Stimulated activated naive CD8-positive, alpha-beta T cell treated with anti-CD3 and anti-CD28 coated beads, Interleukin-15, amount 100 ng/mL, for 72 hours (primary cell): Measurements from ENCODE around the gene GRB10.
"Not testable (repeated sequence)": the region's sequence is repeated elsewhere in the genome, so short reads cannot be mapped to it uniquely, and the experiment has no call there.

Experiments
- ATAC-seq: fragments of 150-1000 bp; cut with Tn5 transposase; 2 replicates; pipeline ENCODE4 v1.10.0; 2021; ENCODE audit warnings: mild to moderate bottlenecking, moderate library complexity
- DNase-seq, 2 donors: peaks; one replicate each; pipeline ENCODE4 v3.0.0; 2021 to 2022
- H3K27ac Mint-ChIP-seq, 2 donors: one replicate each; pipeline ENCODE4 v1.8.0; 2022; ENCODE audit warnings: mild to moderate bottlenecking in 2 of 2, mixed read lengths in 2 of 2, moderate library complexity in 2 of 2
- H3K27me3 Mint-ChIP-seq: one replicate; pipeline ENCODE4 v1.8.0; 2022; ENCODE audit warnings: mixed read lengths
- H3K4me1 Mint-ChIP-seq: one replicate; pipeline ENCODE4 v1.8.0; 2022; ENCODE audit warnings: mild to moderate bottlenecking, mixed read lengths
- H3K4me3 Mint-ChIP-seq, 2 donors: one replicate each; pipeline ENCODE4 v1.8.0; 2022; ENCODE audit warnings: mild to moderate bottlenecking in 2 of 2, mixed read lengths in 2 of 2, moderate library complexity in 1 of 2
- H3K9me3 Mint-ChIP-seq, 2 donors: one replicate each; pipeline ENCODE4 v1.8.0; 2022; ENCODE audit warnings: mixed read lengths in 2 of 2

The GRB10 gene

DNA sequence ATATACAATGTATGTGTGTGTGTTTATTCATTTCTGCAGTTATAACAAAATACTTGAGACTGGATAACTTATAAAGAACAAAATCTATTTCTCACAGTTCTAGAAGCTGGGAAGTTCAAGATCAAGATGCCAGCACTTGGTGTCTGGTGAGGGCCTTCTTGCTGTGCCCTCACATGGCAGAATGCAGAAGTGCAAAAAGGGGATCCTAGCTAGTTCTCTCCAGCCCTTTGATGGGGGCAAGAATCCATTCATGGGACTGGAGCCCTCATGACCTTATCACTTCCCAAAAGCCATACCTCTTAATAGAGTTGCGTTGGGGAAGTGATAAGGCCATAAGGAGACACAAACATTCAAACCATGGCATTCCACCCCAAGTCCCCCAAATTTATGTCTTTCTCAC is 8.4 kb downstream of the GRB10 start:
- no peak for DNase-seq
- Mint-ChIP-seq H3K27ac (no peak overlapping the region), H3K4me3 (no peak overlapping the region), H3K9me3 (no peaks in the 10 kb centered on the region), H3K27me3 (no peaks in the 10 kb centered on the region), H3K4me1 (no peaks in the 10 kb centered on the region)
- no peak for ATAC-seq

DNA sequence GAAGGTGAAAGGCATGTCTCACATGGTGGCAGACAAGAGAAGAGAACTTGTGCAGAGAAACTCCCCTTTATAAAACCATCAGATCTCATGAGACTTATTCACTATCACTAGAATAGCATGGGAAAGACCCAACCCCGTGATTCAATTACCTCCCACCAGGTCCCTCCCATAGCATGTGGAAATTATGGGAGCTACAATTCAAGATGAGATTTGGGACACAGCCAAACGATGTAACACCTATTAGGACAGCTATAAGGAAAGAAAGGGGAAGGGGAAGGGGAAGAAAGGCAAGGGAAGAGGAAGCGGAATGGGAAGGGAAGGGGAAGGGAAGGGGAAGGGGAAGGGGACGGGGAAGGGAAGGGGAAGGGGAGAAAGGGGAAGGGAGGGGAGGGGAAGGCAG is 9.6 kb downstream of the GRB10 start:
- H3K9me3 Mint-ChIP-seq, DNase-seq, H3K4me1 Mint-ChIP-seq, H3K27me3 Mint-ChIP-seq, H3K4me3 Mint-ChIP-seq, ATAC-seq, H3K27ac Mint-ChIP-seq: not testable (repeated sequence)

DNA sequence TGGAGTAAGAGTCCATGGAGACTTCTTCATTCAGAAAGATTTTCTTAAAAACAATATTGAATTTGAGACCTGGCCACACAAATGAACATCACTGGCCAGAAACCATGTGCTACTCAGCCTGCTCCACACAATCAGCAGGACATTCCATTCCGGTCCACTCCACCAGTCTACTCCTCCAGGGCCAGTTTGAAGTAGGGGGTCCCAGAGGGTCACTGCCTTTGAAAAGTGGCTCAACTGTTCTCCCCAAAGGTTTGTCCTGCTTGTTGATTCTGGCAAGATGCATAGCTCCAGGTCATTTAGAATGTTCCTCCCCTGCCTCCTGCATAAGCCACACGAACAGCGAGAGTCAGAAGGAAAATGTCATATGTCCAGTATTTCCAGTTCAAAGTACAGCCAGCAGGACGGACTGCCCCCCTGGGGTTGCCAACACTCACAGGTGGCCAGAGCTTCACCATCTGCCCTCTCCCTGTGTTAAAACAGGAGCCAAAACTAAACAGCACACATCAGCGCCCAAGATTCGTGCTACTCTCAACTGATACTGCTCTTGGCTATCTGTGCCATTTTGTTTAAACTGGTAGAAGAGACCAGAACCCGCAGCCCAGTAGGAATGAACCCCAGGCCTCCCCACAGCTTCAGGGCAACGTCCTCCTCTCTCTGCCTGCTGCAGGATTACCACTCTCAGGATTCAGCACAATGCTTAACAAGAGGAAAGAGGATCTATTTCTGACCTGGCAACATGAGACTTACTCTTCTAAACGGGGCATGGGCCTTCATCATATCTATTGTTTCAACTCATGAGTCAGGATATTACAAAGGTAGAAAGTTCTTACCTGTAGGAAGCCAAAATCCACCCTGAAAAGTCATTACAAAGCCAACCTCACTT is 11.3 kb downstream of the GRB10 start:
- H3K4me1 Mint-ChIP-seq, result no peaks in the 10 kb centered on the region
- ATAC-seq (no peak), DNase-seq (no peak)
- H3K9me3 Mint-ChIP-seq, result no peaks in the 10 kb centered on the region
- H3K4me3 Mint-ChIP-seq, result no peak overlapping the region
- H3K27ac Mint-ChIP-seq, result no peak overlapping the region
- no peaks in the 10 kb centered on the region for H3K27me3 Mint-ChIP-seq

DNA sequence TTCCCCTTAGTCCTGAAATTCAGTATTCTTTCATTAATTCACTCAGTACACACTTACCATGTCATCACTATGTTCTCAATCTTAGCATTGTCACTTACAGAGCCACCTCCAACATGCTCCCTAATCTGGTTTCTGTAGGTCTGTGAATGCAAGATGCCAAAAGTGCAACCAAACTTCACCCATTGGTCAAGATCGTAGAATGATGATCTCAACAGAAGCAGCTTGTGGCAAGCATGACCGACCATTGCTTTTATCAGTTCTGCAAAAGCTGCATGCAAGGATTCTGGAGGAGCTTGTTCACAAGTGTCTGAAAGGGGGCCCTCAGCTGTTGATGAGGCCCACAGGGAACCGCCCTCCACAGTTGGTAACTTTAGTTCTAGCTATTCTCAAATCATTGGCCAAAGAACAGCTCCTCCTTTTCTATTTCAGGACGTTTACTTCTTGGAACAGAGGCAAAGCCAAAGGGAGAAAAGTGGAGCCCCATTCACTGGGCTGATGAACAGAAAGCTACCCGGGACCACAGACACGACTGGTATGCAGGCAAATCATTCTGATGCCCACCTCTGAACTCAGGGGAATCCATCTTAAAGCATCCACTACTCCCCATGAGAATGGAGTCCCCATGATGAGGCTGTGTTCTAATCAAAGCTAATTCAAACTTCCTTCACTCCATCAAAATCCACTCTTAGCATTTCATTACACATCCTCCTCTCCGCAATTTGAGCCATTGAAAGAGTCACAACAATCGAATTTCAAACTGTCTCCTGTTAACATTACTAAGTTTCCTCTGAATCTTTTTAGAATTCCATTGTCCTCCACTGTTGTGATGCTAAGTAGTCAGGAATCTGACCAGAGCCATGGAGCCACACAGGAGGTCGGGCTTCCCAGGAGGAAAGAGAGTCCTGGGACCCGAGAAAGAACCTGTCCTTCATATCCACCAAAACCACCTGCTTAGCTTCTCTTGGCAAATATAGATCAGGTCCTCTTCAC is 13.9 kb downstream of the GRB10 start:
- ATAC-seq (no peak), DNase-seq (no peak)
- peaks cover 0 to 11% of the 10 kb centered on the region in 2 donors for H3K9me3 Mint-ChIP-seq
- H3K27ac Mint-ChIP-seq, result no peak overlapping the region
- no peaks in the 10 kb centered on the region for H3K27me3 Mint-ChIP-seq
- no peaks in the 10 kb centered on the region for H3K4me1 Mint-ChIP-seq
- no peak overlapping the region for H3K4me3 Mint-ChIP-seq

DNA sequence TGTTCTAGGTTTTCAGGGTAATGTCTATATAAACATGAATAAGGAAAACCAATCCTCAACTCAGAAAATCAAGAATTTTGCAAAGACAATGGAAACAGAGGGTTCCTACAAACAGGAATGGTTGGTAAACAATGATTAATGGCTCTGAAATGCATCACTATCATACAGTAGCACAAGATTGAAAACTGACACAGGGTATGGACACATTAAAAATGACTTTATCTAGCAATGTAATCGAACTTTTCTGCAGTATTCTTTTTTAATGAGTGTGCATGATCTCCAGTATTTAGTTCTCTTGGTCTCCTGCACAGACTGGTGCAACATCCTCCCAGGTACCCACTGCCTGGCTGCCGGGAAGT is 15.9 kb downstream of the GRB10 start:
- ATAC-seq (no peak), DNase-seq (no peak)
- Mint-ChIP-seq H3K9me3 (peaks cover 5 to 22% of the 10 kb centered on the region in 2 donors), H3K4me1 (peaks cover 7% of the 10 kb centered on the region), H3K27me3 (no peaks in the 10 kb centered on the region), H3K4me3 (no peak overlapping the region), H3K27ac (no peak overlapping the region)

DNA sequence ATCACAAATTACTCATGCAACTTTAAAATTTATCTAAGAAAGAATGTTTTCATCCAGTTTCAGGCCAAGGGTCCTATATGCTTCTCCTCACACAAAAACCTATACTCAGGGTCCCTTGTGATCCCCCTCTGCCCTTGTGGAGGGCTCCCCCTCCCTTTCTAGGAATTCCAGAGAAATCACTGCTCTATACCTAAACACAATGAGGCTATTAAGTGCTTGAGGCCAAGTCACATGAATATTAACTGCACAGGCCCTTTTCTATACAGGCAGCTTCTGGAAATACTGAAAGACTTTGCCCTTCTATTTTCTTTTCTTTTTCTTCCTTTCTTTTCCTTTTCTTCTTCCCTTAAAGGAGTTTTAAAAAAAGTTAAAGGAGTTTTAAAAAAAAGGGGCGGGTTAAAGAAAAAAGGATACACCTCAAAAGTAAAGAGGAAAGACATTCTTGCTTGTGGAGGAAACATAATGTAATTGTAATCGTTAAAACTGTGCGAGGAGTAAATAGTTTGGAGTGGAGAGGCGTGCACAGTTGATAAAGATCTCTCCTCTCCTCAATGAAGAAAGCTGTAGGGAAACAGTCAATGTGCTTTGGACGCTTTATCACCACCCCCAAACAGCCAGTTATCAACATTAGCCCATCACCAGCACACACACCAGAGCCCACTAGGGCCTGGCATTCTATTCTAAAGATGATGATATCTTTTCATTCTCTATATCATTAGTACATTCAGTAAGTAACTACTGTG is 16.4 kb downstream of the GRB10 start:
- Mint-ChIP-seq H3K27me3 (no peaks in the 10 kb centered on the region), H3K4me3 (no peak overlapping the region), H3K27ac (no peak overlapping the region), H3K9me3 (peaks cover 8 to 23% of the 10 kb centered on the region in 2 donors), H3K4me1 (peaks cover 12% of the 10 kb centered on the region)
- ATAC-seq (no peak), DNase-seq (no peak)

DNA sequence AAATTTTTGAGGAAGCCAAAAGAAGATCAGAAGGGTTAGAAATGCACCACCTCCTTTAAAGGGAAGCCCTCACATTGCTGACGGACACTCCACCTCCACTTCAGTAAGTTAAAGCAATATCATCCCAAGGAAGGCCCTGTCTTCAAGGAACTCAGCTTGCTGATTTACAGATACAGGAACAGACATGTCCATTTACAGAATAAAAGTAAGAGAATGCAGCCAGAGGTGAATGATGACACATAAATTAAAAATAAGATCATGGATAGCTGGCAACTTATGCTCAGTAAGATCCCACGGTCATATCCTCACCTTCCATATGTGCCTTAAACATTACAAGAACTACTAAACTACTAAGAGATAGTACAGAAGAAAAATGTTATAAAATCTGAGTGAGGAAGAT is 20.4 kb downstream of the GRB10 start:
- Mint-ChIP-seq H3K27me3 (no peaks in the 10 kb centered on the region), H3K9me3 (peaks cover 8 to 23% of the 10 kb centered on the region in 2 donors), H3K27ac (no peak overlapping the region), H3K4me1 (peaks cover 19% of the 10 kb centered on the region), H3K4me3 (no peak overlapping the region)
- DNase-seq (no peak), ATAC-seq (no peak)

DNA sequence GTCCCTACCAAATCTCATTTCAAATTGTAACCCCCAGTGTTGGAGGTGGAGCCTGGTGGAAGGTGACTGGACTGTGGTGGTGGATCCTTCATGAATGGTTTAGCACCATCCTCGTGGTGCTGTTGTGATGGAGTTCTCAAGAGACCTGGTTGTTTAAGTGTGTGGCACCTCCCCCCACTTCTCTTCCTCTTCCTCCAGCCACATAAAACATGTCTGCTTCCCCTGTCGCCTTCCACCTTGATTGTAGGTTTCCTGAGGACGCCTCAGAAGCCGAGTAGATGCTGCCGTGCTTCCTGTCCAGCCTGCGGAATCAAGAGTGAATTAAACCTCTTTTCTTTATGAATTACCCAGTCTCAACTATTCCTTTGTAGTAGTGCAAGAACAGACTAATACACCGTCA is 21.0 kb downstream of the GRB10 start:
- peak overlapping the region in 1 of 2 donors; percentile 62 for H3K4me3 Mint-ChIP-seq
- peaks cover 19% of the 10 kb centered on the region for H3K4me1 Mint-ChIP-seq
- DNase-seq, result no peak
- H3K27ac Mint-ChIP-seq, result no peak overlapping the region
- peaks cover 8 to 23% of the 10 kb centered on the region in 2 donors for H3K9me3 Mint-ChIP-seq
- ATAC-seq, result no peak
- no peaks in the 10 kb centered on the region for H3K27me3 Mint-ChIP-seq

DNA sequence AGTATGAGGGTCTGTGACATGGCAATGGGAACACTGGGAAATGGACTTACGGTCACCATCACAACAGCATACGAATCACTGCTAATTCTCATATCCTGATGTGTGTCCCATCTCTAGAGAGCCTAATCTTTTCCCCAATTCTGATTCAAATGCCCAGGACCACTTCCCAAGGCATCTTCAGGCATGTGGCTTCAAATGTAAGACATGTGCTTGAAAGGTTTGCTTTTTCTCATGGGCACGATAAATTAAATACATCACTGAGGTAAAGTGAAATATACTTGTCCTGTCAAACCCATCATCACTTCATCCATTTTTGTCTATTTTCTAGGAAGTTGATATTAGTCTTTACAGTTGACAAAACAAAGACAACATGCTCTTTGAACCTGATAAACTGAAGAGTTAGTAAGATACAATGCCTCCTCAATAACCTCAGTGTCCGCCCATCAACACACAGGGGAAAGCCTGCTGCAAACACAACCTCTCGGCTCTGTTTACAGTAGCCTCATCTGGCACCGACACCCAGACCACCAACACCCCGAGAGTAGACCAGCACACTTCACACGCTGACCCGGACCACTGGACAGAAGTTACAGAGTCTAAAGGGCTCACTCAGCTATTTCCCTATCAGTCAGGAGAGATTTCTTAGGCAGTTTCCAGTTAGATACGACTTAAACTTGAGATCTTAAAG is 24.8 kb downstream of the GRB10 start:
- Mint-ChIP-seq H3K9me3 (peaks cover 8 to 9% of the 10 kb centered on the region in 2 donors), H3K4me1 (peaks cover 28% of the 10 kb centered on the region), H3K27me3 (no peaks in the 10 kb centered on the region), H3K4me3 (no peak overlapping the region), H3K27ac (no peak overlapping the region)
- no peak for ATAC-seq
- no peak for DNase-seq

DNA sequence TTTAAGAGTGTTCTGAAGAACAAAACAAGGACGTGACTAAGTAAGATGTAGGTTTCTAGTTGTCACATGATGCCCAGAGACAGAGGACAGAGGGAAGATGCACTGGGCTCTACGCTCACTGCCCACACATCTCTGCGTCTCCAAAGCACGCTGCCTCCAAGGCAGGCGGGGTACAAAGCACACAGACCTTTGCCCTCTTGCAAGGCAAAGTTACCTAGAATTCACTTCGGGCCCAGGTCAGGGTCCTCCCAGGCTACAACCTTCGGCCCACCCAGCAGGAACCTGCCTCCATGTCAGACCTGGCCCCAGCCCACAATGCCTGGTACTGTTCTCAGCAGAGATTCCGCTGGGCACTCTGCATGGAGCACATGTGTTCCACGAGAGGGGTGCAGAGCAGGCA is 26.5 kb downstream of the GRB10 start:
- H3K27me3 Mint-ChIP-seq, result no peaks in the 10 kb centered on the region
- H3K4me3 Mint-ChIP-seq, result no peak overlapping the region
- no peak overlapping the region for H3K27ac Mint-ChIP-seq
- no peak for DNase-seq
- H3K4me1 Mint-ChIP-seq, result peaks cover 15% of the 10 kb centered on the region
- no peaks in the 10 kb centered on the region for H3K9me3 Mint-ChIP-seq
- no peak for ATAC-seq

DNA sequence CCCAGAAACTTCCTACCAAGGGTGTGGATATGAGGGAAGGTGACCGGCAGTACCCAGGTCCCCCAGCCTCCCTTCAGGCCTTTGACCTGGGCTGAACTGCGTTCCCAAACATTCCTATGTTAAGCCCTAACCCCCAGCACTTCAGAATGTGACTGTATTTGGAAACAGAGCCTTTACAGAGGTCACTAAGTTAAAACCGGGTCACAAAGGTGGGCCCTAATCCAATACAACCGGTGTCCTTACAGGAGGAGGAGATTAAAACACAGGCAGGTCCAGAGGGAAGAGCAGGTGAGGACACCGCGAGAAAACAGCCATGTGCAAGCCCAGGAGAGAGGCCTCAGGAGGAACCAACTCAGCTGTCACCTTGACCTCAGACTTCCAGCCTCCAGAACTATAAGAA is 28.0 kb downstream of the GRB10 start:
- H3K9me3 Mint-ChIP-seq, result no peaks in the 10 kb centered on the region
- H3K4me3 Mint-ChIP-seq, result no peak overlapping the region
- DNase-seq (no peak), ATAC-seq (no peak)
- H3K27ac Mint-ChIP-seq, result no peak overlapping the region
- H3K4me1 Mint-ChIP-seq, result peaks cover 9% of the 10 kb centered on the region
- H3K27me3 Mint-ChIP-seq, result no peaks in the 10 kb centered on the region

DNA sequence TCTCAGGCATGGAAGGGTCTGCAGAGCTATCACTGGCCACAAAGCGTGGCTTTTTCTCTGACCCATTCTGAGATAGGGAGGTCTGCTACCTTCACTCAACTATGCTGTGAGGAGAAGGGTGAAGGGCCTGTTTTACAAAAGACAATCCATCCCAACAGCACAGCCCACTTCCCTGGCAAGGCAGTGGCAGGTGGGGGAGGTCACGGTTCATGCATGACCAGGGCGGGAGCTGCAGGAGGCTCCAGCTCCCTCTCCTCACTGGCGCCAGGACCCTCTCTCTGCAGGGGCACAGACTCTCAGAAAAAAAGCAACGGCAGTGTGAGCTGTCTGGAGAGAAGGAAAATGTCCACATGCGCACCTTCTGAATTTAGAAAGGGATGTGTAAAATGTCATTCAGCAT is 28.5 kb downstream of the GRB10 start:
- Mint-ChIP-seq H3K4me3 (no peak overlapping the region), H3K9me3 (no peaks in the 10 kb centered on the region), H3K27ac (no peak overlapping the region), H3K4me1 (peaks cover 9% of the 10 kb centered on the region), H3K27me3 (no peaks in the 10 kb centered on the region)
- DNase-seq (no peak), ATAC-seq (no peak)

DNA sequence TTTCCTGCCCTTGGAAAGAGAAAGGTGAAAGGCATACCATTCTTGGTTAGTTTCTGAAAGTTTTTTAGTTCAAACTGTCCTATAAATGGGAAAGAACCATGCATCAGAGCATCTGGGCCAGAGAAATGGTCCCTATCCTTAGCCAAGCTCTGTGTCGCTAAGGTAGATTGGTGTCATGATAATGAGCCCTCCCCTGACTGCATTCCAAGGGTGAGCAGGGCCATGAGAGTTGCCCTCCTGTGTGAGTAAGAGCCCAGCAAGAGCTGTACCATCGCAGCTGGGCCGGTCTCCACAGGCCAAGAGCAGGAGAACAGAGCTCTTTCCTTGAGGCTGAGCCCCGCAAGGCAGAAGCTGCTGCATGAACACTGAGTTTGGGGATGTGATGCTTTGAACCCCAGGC is 30.3 kb downstream of the GRB10 start:
- Mint-ChIP-seq H3K4me1 (peaks cover 9% of the 10 kb centered on the region), H3K4me3 (no peak overlapping the region), H3K9me3 (no peaks in the 10 kb centered on the region), H3K27me3 (no peaks in the 10 kb centered on the region), H3K27ac (no peak overlapping the region)
- ATAC-seq (no peak), DNase-seq (no peak)

DNA sequence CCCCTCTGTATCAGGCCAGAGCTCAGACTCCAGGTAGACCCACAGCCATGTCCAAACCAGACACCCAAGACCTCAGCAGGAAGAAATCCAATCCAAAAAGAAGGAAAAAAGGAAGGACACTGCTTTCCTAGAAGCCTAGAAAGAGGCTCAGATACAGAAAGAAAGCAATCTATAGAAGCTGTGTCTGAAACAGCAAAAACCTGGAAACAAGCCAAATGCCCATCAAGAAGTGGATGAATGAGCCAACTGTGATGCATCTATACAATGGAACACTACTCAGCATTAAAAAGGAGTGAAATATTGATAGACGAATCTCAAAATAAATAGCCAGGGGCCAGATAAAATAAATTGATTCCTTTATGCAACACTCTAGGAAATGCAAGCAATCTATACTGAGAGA is 31.6 kb downstream of the GRB10 start:
- no peak for ATAC-seq
- peaks cover 9% of the 10 kb centered on the region for H3K4me1 Mint-ChIP-seq

DNA sequence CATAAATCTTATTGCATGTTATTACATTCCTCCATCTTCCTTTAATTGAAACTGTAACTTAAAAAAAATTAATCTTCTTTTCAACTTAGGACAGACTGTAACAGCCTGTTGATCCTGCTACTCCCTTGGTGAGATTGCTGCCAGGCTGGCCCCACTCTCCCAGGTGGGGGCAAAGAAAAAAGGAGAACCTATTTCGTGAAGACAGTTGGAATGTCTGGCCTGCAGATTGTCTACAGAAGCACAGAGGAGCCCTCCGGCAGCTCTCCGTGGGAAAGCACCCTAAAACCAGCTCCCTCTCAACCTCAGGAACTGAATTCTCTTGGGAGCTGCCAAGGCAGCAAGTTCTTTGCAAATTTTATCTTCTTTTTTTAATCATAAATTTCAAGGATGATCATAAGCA is 32.8 kb downstream of the GRB10 start:
- H3K9me3 Mint-ChIP-seq, result no peaks in the 10 kb centered on the region
- no peak for DNase-seq
- H3K27ac Mint-ChIP-seq, result no peak overlapping the region
- H3K4me3 Mint-ChIP-seq, result no peak overlapping the region
- ATAC-seq, result no peak
- H3K27me3 Mint-ChIP-seq, result no peaks in the 10 kb centered on the region
- peaks cover 9% of the 10 kb centered on the region for H3K4me1 Mint-ChIP-seq

More for the DNA sequence above, 31.6 kb downstream of the GRB10 start:
- Mint-ChIP-seq H3K27ac (no peak overlapping the region), H3K9me3 (no peaks in the 10 kb centered on the region), H3K4me3 (no peak overlapping the region), H3K27me3 (no peaks in the 10 kb centered on the region)
- no peak for DNase-seq
